K562 (cell line): Measurements from ENCODE around the gene SPCS2. TPM values are rescaled to one million over a fixed set of nuclear protein-coding genes. Genes with fewer than 3 reads are reported as not detected.

Source experiments
- ARID3B ChIP-seq: fragments of 250-450 bp; sonication (Bioruptor Pico); IDR thresholded peaks from 2 replicates; pipeline ENCODE4 v1.4.0; 2020; ENCODE audit warnings: borderline replicate concordance
- DMBX1 ChIP-seq: fragments of 250-450 bp; sonication (Bioruptor Pico); IDR thresholded peaks from 2 replicates; pipeline ENCODE4 v1.8.0; 2022; ENCODE audit warnings: inconsistent platforms, mild to moderate bottlenecking, moderate library complexity, borderline replicate concordance
- FOXA3 ChIP-seq, 2 experiments: fragments of 450-650 bp in 1 of 2; sonication (generic) in 1 of 2; formaldehyde crosslinking; IDR thresholded peaks in 1 of 2; conservative IDR thresholded peaks in 1 of 2; 2 replicates each; pipeline versions ENCODE4 v1.4.0 to v1.8.0; 2020 to 2022; ENCODE audit warnings: mild to moderate bottlenecking in 2 of 2, missing genetic modification reagents in 1 of 2
- MGA ChIP-seq: fragments of 450-650 bp; IDR thresholded peaks from 2 replicates; pipeline ENCODE4 v1.6.1; 2016; ENCODE audit warnings: mild to moderate bottlenecking, moderate library complexity
- NFYB ChIP-seq: IDR thresholded peaks from 2 replicates; pipeline ENCODE4 v1.6.1; 2011; ENCODE audit warnings: mild to moderate bottlenecking, moderate library complexity; ENCODE audit not compliant: insufficient read length; ENCODE audit errors: extremely low read depth
- SRF ChIP-seq, 2 experiments: fragments of 250-450, 450-650 bp in 1 of 2; sonication (Bioruptor Pico) in 1 of 2; sonication (generic) in 1 of 2; formaldehyde crosslinking; IDR thresholded peaks; 2 replicates each; pipeline versions ENCODE4 v1.5.0 to v1.5.1; 2020 to 2022; ENCODE audit warnings: mild to moderate bottlenecking in 1 of 2, missing genetic modification reagents in 1 of 2
- TCFL5 ChIP-seq: fragments of 250-450 bp; sonication (Bioruptor Pico); conservative IDR thresholded peaks from 2 replicates; pipeline ENCODE4 v1.6.1; 2021; ENCODE audit warnings: mild to moderate bottlenecking, moderate library complexity, matching md5 sums
- TFAM ChIP-seq: fragments of 250-450 bp; sonication (Bioruptor Pico); conservative IDR thresholded peaks from 2 replicates; pipeline ENCODE4 v1.5.0; 2021; ENCODE audit warnings: mild to moderate bottlenecking, moderate library complexity
- ZHX1 ChIP-seq: fragments of 150-350 bp; conservative IDR thresholded peaks from 2 replicates; pipeline ENCODE4 v1.6.1; 2014; ENCODE audit warnings: low read length
- polyA plus RNA-seq, 8 experiments: library from polyadenylated mRNA; depleted of rRNA in 4 of 8; stranded (reverse) in 5 of 8; unstranded in 3 of 8; fragments of >200 nt; fragmentation: Nextera tagmentation in 2 of 8; fragmentation: Illumina TruSeq in 1 of 8; extraction: Ambion mirVana in 2 of 8; extraction: Trizol in 1 of 8; gene quantifications; 2 replicates each; pipeline versions ENCODE4 v1.2.1 to v1.2.3, GENCODE V29; 2011 to 2014; ENCODE audit warnings: inconsistent platforms in 1 of 8, missing spikeins in 1 of 8
- total RNA-seq, 7 experiments: library from RNA; depleted of rRNA in 6 of 7; stranded (reverse); fragments of >200 nt in 6 of 7; fragmentation: Illumina TruSeq in 2 of 7; extraction: Trizol in 2 of 7; gene quantifications; 2 replicates each; pipeline versions ENCODE4 v1.2.1 to v1.2.3, GENCODE V29; 2011 to 2021; ENCODE audit warnings: low replicate concordance in 1 of 7

The SPCS2 gene
- total and polyA plus RNA-seq, 9 of the 15 experiments (the other 6 are each of a cell fraction or from before 2014, with no cell fraction given), result 38.2 to 458 (median 193) TPM

- TF ChIP-seq ZHX1 (no peak), MGA (peak; percentile 80), TFAM (CRISPR knock-in tag) (no peak), DMBX1 (CRISPR knock-in tag) (peak; percentile 34; the same call in 1 of the 2 replicates), TCFL5 (CRISPR knock-in tag) (no peak), FOXA3 (CRISPR knock-in tag; conservative IDR thresholded peaks at IDR 0.05 in 1 of 2, IDR thresholded peaks at IDR 0.05 in 1 of 2) (no peak), NFYB (peak; percentile 41), ARID3B (CRISPR knock-in tag) (no peak), SRF (CRISPR knock-in tag; IDR thresholded peaks at IDR 0.05) (peak in 1 of 2 experiments; percentile 52; a peak in 1 of 4 replicates)
Measured at GRCh38 chr11:74948898-74949752, at the start of gene SPCS2, which contains the start of gene XRRA1 (continued).
